ENCODE measurements around the gene SMC3. TPM values are rescaled to one million over a fixed set of nuclear protein-coding genes. Genes with fewer than 3 reads are reported as not detected.

SMC3 gene
- total and polyA plus RNA-seq, 4 donors, result 7.2 to 26.4 (median 18.1) TPM

DNA sequence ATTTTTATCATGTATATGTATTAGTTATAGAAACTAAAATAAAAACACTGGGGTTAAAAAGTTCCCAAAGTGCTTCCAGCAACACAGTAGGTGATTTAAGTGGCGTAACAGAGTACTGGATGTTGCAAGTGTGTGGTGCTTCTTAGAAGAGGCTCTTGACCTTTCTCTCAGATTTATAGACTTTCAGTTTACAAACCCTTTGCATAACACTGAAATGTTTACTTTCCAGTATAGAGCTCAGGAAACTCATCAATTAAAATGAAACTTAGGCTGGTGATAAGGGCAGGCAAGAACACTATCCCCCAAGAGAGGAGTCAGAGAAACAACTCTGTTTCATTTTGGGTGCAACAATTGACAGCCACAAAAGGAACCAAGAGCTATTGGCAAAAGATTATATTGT is 27.5 kb upstream of the SMC3 start:
- Histone ChIP-seq H3K27ac (ENCODE audit: low read depth in 1 of 2, low read length in 2 of 2) (no peak overlapping the region), H3K9ac (ENCODE audit: low read depth in 1 of 2, low read length in 2 of 2) (no peak overlapping the region), H3K9me3 (ENCODE audit: control insufficient read depth in 4 of 4, low read length in 3 of 4) (no peaks in the 10 kb centered on the region), H3K27me3 (ENCODE audit: control insufficient read depth in 4 of 4, insufficient read depth in 4 of 4, low read length in 3 of 4) (no peaks in the 10 kb centered on the region), H3K36me3 (ENCODE audit: control insufficient read depth in 4 of 4, insufficient read depth in 3 of 4, low read depth in 1 of 4, low read length in 3 of 4) (no peaks in the 10 kb centered on the region), H3K4me1 (ENCODE audit: control insufficient read depth in 4 of 4, insufficient read depth in 4 of 4, low read length in 3 of 4) (no peaks in the 10 kb centered on the region), H3K4me3 (ENCODE audit: low read depth in 1 of 3, low read length in 3 of 3) (no peak overlapping the region)
- 84% methylated on average over 1 of the region's 1 CpG for WGBS
- no peak for DNase-seq (ENCODE audit: low spot score)
- TF ChIP-seq EGR1 (IDR thresholded peaks at IDR 0.05; ENCODE audit: low read depth in 2 of 2) (no peak), RAD21 (IDR thresholded peaks at IDR 0.05) (no peak), GABPA (IDR thresholded peaks at IDR 0.05 in 1 of 2, conservative IDR thresholded peaks at IDR 0.05 in 1 of 2) (no peak), SP1 (IDR thresholded peaks at IDR 0.05) (no peak), MAX (IDR thresholded peaks at IDR 0.05) (no peak), FOXA2 (IDR thresholded peaks at IDR 0.05) (no peak), HNF4A (conservative IDR thresholded peaks at IDR 0.05) (no peak), YY1 (IDR thresholded peaks at IDR 0.05) (no peak), RXRA (IDR thresholded peaks at IDR 0.05) (no peak), TAF1 (conservative IDR thresholded peaks at IDR 0.05) (no peak), HNF4G (IDR thresholded peaks at IDR 0.05) (no peak), JUND (IDR thresholded peaks at IDR 0.05) (no peak), FOXA1 (IDR thresholded peaks at IDR 0.05) (no peak)
- TF ChIP-seq, protein P1, sequence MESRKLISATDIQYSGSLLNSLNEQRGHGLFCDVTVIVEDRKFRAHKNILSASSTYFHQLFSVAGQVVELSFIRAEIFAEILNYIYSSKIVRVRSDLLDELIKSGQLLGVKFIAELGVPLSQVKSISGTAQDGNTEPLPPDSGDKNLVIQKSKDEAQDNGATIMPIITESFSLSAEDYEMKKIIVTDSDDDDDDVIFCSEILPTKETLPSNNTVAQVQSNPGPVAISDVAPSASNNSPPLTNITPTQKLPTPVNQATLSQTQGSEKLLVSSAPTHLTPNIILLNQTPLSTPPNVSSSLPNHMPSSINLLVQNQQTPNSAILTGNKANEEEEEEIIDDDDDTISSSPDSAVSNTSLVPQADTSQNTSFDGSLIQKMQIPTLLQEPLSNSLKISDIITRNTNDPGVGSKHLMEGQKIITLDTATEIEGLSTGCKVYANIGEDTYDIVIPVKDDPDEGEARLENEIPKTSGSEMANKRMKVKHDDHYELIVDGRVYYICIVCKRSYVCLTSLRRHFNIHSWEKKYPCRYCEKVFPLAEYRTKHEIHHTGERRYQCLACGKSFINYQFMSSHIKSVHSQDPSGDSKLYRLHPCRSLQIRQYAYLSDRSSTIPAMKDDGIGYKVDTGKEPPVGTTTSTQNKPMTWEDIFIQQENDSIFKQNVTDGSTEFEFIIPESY (IDR thresholded peaks at IDR 0.05), result no peak
- TF ChIP-seq, protein P2, sequence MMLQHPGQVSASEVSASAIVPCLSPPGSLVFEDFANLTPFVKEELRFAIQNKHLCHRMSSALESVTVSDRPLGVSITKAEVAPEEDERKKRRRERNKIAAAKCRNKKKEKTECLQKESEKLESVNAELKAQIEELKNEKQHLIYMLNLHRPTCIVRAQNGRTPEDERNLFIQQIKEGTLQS (IDR thresholded peaks at IDR 0.05), result no peak
- TF ChIP-seq, protein P3, sequence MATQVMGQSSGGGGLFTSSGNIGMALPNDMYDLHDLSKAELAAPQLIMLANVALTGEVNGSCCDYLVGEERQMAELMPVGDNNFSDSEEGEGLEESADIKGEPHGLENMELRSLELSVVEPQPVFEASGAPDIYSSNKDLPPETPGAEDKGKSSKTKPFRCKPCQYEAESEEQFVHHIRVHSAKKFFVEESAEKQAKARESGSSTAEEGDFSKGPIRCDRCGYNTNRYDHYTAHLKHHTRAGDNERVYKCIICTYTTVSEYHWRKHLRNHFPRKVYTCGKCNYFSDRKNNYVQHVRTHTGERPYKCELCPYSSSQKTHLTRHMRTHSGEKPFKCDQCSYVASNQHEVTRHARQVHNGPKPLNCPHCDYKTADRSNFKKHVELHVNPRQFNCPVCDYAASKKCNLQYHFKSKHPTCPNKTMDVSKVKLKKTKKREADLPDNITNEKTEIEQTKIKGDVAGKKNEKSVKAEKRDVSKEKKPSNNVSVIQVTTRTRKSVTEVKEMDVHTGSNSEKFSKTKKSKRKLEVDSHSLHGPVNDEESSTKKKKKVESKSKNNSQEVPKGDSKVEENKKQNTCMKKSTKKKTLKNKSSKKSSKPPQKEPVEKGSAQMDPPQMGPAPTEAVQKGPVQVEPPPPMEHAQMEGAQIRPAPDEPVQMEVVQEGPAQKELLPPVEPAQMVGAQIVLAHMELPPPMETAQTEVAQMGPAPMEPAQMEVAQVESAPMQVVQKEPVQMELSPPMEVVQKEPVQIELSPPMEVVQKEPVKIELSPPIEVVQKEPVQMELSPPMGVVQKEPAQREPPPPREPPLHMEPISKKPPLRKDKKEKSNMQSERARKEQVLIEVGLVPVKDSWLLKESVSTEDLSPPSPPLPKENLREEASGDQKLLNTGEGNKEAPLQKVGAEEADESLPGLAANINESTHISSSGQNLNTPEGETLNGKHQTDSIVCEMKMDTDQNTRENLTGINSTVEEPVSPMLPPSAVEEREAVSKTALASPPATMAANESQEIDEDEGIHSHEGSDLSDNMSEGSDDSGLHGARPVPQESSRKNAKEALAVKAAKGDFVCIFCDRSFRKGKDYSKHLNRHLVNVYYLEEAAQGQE (IDR thresholded peaks at IDR 0.05), result no peak
- TF ChIP-seq, protein P4, sequence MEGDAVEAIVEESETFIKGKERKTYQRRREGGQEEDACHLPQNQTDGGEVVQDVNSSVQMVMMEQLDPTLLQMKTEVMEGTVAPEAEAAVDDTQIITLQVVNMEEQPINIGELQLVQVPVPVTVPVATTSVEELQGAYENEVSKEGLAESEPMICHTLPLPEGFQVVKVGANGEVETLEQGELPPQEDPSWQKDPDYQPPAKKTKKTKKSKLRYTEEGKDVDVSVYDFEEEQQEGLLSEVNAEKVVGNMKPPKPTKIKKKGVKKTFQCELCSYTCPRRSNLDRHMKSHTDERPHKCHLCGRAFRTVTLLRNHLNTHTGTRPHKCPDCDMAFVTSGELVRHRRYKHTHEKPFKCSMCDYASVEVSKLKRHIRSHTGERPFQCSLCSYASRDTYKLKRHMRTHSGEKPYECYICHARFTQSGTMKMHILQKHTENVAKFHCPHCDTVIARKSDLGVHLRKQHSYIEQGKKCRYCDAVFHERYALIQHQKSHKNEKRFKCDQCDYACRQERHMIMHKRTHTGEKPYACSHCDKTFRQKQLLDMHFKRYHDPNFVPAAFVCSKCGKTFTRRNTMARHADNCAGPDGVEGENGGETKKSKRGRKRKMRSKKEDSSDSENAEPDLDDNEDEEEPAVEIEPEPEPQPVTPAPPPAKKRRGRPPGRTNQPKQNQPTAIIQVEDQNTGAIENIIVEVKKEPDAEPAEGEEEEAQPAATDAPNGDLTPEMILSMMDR (IDR thresholded peaks at IDR 0.05; ENCODE audit: low read depth, low read length, missing input control), result no peak
